Adrenal gland (tissue), 12 donors: ENCODE measurements around the gene TMEM63A. TPM values are rescaled to one million over a fixed set of nuclear protein-coding genes. Genes with fewer than 3 reads are reported as not detected.

Source experiments
- DNase-seq, 7 donors: peaks; one replicate each; pipeline ENCODE4 v3.0.0-alpha.2; 2019 to 2020
- H3K27ac ChIP-seq, 5 donors: fragments of 200-600 bp; sonication (generic) in 4 of 5; 1 replicate in 3 of 5; 2 replicates in 2 of 5; pipeline versions ENCODE4 v1.5.1 to v1.8.0; 2016 to 2020; ENCODE audit warnings: mild to moderate bottlenecking in 1 of 5
- H3K27me3 ChIP-seq: fragments of 200-600 bp; 2 replicates; pipeline ENCODE4 v1.8.0; 2021
- H3K36me3 ChIP-seq, 2 donors: fragments of 200-600 bp; replicated peaks in 1 of 2; 1 replicate in 1 of 2; 2 replicates in 1 of 2; pipeline versions ENCODE4 v1.5.1 to v1.8.0; 2018 to 2022
- H3K4me1 ChIP-seq, 2 donors: fragments of 200-600 bp; replicated peaks in 1 of 2; 1 replicate in 1 of 2; 2 replicates in 1 of 2; pipeline versions ENCODE4 v1.5.1 to v1.8.0; 2018 to 2021
- H3K4me3 ChIP-seq, 4 donors: fragments of 200-600 bp; sonication (generic) in 3 of 4; one replicate each; pipeline ENCODE4 v1.5.1; 2016 to 2018
- H3K9me3 ChIP-seq, 3 donors: fragments of 200-600 bp; sonication (generic) in 1 of 3; replicated peaks in 1 of 3; 1 replicate in 2 of 3; 2 replicates in 1 of 3; pipeline versions ENCODE4 v1.5.1 to v1.8.0; 2016 to 2021
- CTCF ChIP-seq, 6 experiments: fragments of 450-650 bp in 4 of 6; fragments of 200-600 bp in 2 of 6; sonication (generic) in 1 of 6; IDR thresholded peaks; 1 replicate in 5 of 6; 2 replicates in 1 of 6; pipeline versions ENCODE4 v1.5.1 to v1.8.0; 2016 to 2021; ENCODE audit warnings: antibody characterized with exemption in 6 of 6, mild to moderate bottlenecking in 2 of 6, moderate library complexity in 1 of 6
- POLR2A ChIP-seq, 2 donors: fragments of 450-650 bp; IDR thresholded peaks; one replicate each; pipeline ENCODE4 v1.6.1; 2017; ENCODE audit warnings: antibody characterized with exemption in 2 of 2, mild to moderate bottlenecking in 2 of 2, moderate library complexity in 1 of 2
- WGBS, 4 donors: extraction: QIAGEN DNeasy Blood & Tissue Kit in 2 of 4; methylation state at CpG; one replicate each; pipeline versions ENCODE4 v1.1.5 to v1.1.7; 2013 to 2017; 5-methylcytosine and 5-hydroxymethylcytosine counted together
- intact Hi-C, 2 donors: fragments of 100-400 bp; cut with DNase I; formaldehyde crosslinking; loops; one replicate each; pipeline versions ENCODE4 v1.14.1 to v1.15.0; 2022 to 2023
- polyA plus RNA-seq, 3 donors: library from polyadenylated mRNA; stranded (reverse); fragments of 200-250 nt in 2 of 3; fragments of 350-450 nt in 1 of 3; fragmentation: Illumina TruSeq in 1 of 3; extraction: RNeasy Lipid Tissue Mini Kit (QIAGEN cat#74804) in 1 of 3; gene quantifications; one replicate each; pipeline ENCODE4 v1.2.3, GENCODE V29; 2013 to 2014
- total RNA-seq, 9 donors: library from RNA; depleted of rRNA in 4 of 9; stranded (reverse); fragments of >200 nt in 4 of 9; fragments of 120-200 nt in 1 of 9; fragmentation: NEBNext Ultra II Directional in 1 of 9; extraction: Animal tissue kit (Norgen Biotek cat#: 25700) in 1 of 9; gene quantifications; one replicate each; pipeline versions ENCODE4 v1.1.0 to v1.2.4, GENCODE V29; 2013 to 2023
- donor health status: healthy with polysubstance abuse.
- donor health status: Bipolar disorder and iron deficiency.
- donor health status: DM: yes; HTN: yes; CAD: no.
- donor health status: DM: no; HTN: no; CAD: no.
- donor health status: DM: no; HTN: no; CAD: no.
- donor health status: DM: yes; HTN: yes; CAD: no.

Gene TMEM63A
- total and polyA plus RNA-seq, 12 donors = 13.9 to 96.9 (median 52.3) TPM

- intact Hi-C loops = no loop called here
- TF ChIP-seq CTCF (IDR thresholded peaks at IDR 0.05) (no peak), POLR2A (IDR thresholded peaks at IDR 0.05) (no peak)
- 83 to 98% (median 88%) methylated on average over 6 of the region's 6 CpGs for WGBS, 4 donors
Measured at GRCh38 chr1:225892307-225892706, 10.1 kb upstream of the TMEM63A start.

GRCh38 chr1:225891229-225891972 is 9.2 kb upstream of the TMEM63A start:
- no peaks in the 10 kb centered on the region for H3K9me3 ChIP-seq
- 89 to 92% (median 91%) methylated on average over 14 of the region's 14 CpGs for WGBS, 4 donors
- no peak overlapping the region for H3K4me3 ChIP-seq
- no peak for DNase-seq
- H3K36me3 ChIP-seq = no peaks in the 10 kb centered on the region
- H3K27ac ChIP-seq = no peak overlapping the region
- intact Hi-C loops = no loop called here
- no peak for TF ChIP-seq CTCF (IDR thresholded peaks at IDR 0.05)
- TF ChIP-seq POLR2A (IDR thresholded peaks at IDR 0.05) = no peak
- H3K4me1 ChIP-seq = no peaks in the 10 kb centered on the region
- no peaks in the 10 kb centered on the region for H3K27me3 ChIP-seq

More at GRCh38 chr1:225892307-225892706, 10.1 kb upstream of the TMEM63A start:
- no peak for DNase-seq
- H3K4me3 ChIP-seq = no peak overlapping the region
- no peaks in the 10 kb centered on the region for H3K36me3 ChIP-seq
- H3K9me3 ChIP-seq = no peaks in the 10 kb centered on the region
- no peaks in the 10 kb centered on the region for H3K27me3 ChIP-seq
- no peaks in the 10 kb centered on the region for H3K4me1 ChIP-seq
- H3K27ac ChIP-seq = no peak overlapping the region

- DNase-seq = no peak
- intact Hi-C loops = no loop called here
- WGBS, 4 donors = 66 to 77% (median 69%) methylated on average over 5 to 6 of the region's 6 CpGs
Measured at GRCh38 chr1:225890346-225891228, 8.4 kb upstream of the TMEM63A start.

More at GRCh38 chr1:225890346-225891228, 8.4 kb upstream of the TMEM63A start:
- no peak overlapping the region for H3K4me3 ChIP-seq
- no peaks in the 10 kb centered on the region for H3K4me1 ChIP-seq
- H3K9me3 ChIP-seq = no peaks in the 10 kb centered on the region
- no peaks in the 10 kb centered on the region for H3K36me3 ChIP-seq
- H3K27ac ChIP-seq = no peak overlapping the region
- H3K27me3 ChIP-seq = no peaks in the 10 kb centered on the region
- no peak for TF ChIP-seq CTCF (IDR thresholded peaks at IDR 0.05)
- no peak for TF ChIP-seq POLR2A (IDR thresholded peaks at IDR 0.05)
